Panc1 (cell line): ENCODE results near the gene MAP3K13. TPM values are rescaled to one million over a fixed set of nuclear protein-coding genes. Genes with fewer than 3 reads are reported as not detected.

ENCODE experiments used
- ATAC-seq: fragments of 200-7000 bp; cut with Tn5 transposase; 2 replicates; pipeline ENCODE4 v1.9.1; 2020; ENCODE audit warnings: mild to moderate bottlenecking, moderate library complexity
- BruUV-seq: library from RNA; stranded (reverse); fragments of 400-500 nt; replicated peaks from 2 replicates; lab custom pipeline; 2021; lab: Mats Ljungman, UMichigan
- CTCF ChIA-PET: fragments of 300-600 bp; sonication (Branson Sonifier 250); formaldehyde crosslinking; loops from one replicate; lab custom pipeline; 2022; ENCODE audit warnings: antibody characterized with exemption; lab: Charles Lee
- POLR2A ChIA-PET: fragments of 300-600 bp; sonication (Branson Sonifier 250); formaldehyde crosslinking; loops from one replicate; lab custom pipeline; 2022; ENCODE audit warnings: antibody characterized with exemption; lab: Charles Lee
- DNase-seq: peaks from one replicate; pipeline ENCODE4 v3.0.0-alpha.2; 2010; ENCODE audit warnings: low read depth, low spot score
- H3K27ac ChIP-seq: 2 replicates; pipeline ENCODE4 v1.5.1; 2011; ENCODE audit warnings: mild to moderate bottlenecking, low read length, inconsistent platforms
- H3K27me3 ChIP-seq: fragments of 200-500 bp; sonication (Bioruptor generic); 2 replicates; pipeline ENCODE4 v1.6.0; 2014; ENCODE audit warnings: low read length, inconsistent platforms; ENCODE audit not compliant: control insufficient read depth, insufficient read depth
- H3K36me3 ChIP-seq: fragments of 200-500 bp; sonication (Bioruptor generic); 2 replicates; pipeline ENCODE4 v1.5.1; 2014; ENCODE audit warnings: inconsistent platforms, mild to moderate bottlenecking, low read length, moderate library complexity; ENCODE audit not compliant: control insufficient read depth, insufficient read depth
- H3K4me1 ChIP-seq: 2 replicates; pipeline ENCODE4 v1.5.1; 2011; ENCODE audit warnings: inconsistent platforms, mild to moderate bottlenecking, low read length, moderate library complexity; ENCODE audit not compliant: control insufficient read depth, insufficient read depth
- H3K4me3 ChIP-seq, 2 experiments: 2 replicates each; pipeline ENCODE4 v1.5.1; 2011 to 2012; ENCODE audit warnings: low read depth in 2 of 2, low read length in 2 of 2, mild to moderate bottlenecking in 2 of 2, inconsistent platforms in 1 of 2, moderate library complexity in 1 of 2
- H3K9me3 ChIP-seq: fragments of 200-500 bp; sonication (Bioruptor generic); 2 replicates; pipeline ENCODE4 v1.5.1; 2014; ENCODE audit warnings: low read depth, mild to moderate bottlenecking, inconsistent platforms, low read length, moderate library complexity; ENCODE audit not compliant: control insufficient read depth, insufficient read depth
- CTCF ChIP-seq: fragments of 450-650 bp; IDR thresholded peaks from 2 replicates; pipeline ENCODE4 v1.5.1; 2017; ENCODE audit warnings: mild to moderate bottlenecking
- POLR2AphosphoS5 ChIP-seq: IDR thresholded peaks from 2 replicates; pipeline ENCODE4 v1.6.1; 2012; ENCODE audit warnings: mild to moderate bottlenecking, low read depth, low read length, moderate library complexity
- SIN3A ChIP-seq: IDR thresholded peaks from 2 replicates; pipeline ENCODE4 v1.6.1; 2012; ENCODE audit warnings: low read depth, mild to moderate bottlenecking, low read length, moderate library complexity, borderline replicate concordance; ENCODE audit not compliant: insufficient read depth
- TCF7L2 ChIP-seq: IDR thresholded peaks from 2 replicates; pipeline ENCODE4 v1.6.1; 2011; ENCODE audit warnings: mild to moderate bottlenecking, low read depth, low read length, inconsistent platforms
- in situ Hi-C: cut with HindIII; loops from 2 replicates; pipeline ENCODE4 v1.10.0; 2016; ENCODE audit warnings: low sequenced_read_pairs, low pct_unique_long_range_greater_than_20kb
- intact Hi-C: fragments of 100-400 bp; cut with micrococcal nuclease; formaldehyde crosslinking; loops from one replicate; pipeline ENCODE4 v1.10.0; 2022; ENCODE audit not compliant: unreplicated experiment
- total RNA-seq: library from RNA; stranded (reverse); gene quantifications from one replicate; pipeline ENCODE4 v1.2.1, GENCODE V29; 2021; ENCODE audit not compliant: unreplicated experiment
- TF ChIP-seq, protein P1 (sequence below), 2 experiments: IDR thresholded peaks; 2 replicates each; pipeline ENCODE4 v1.6.1; 2011 to 2012; ENCODE audit warnings: low read depth in 2 of 2, control low read depth in 1 of 2, low read length in 1 of 2, mild to moderate bottlenecking in 1 of 2, moderate library complexity in 1 of 2; ENCODE audit not compliant: insufficient read depth in 1 of 2

MAP3K13 gene
- total RNA-seq, 1 experiment from 2014 or later = 26.6 TPM

DNA sequence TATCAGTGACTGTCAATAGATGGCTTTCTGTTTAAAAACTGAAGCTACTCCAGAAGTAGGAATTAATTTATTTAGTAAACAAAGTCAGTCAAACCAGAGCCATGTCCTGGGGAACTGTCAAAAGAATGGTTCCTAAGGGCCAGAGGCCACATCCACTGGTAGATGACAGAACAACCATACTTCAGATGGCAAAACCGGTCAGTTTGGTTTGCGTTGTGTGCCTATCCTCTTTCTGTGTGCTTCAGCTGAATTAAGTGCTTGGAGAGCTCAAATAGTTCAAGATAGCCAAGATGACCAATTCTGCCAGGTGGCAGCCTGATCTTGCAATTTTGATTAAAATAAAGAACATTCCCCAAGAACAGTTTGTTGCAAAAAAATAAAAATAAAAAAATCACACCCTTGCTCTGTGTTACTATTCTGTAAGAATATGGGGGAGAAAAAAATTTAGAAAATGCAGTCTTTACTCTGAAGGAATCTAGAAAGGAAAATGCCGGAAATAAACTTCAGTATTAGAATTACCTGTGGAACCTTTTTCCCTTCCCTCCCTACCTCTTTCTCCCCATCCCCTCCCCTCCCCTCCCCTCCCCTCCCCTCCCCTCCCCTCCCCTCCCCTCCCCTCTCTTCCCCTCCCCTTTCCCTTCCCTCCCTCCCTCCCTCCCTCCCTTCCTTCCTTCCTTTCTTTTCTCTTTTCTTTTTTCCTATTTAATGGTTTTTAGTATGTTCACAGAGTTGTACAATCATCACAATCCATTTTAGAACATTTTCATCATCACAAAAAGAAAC, 2.5 kb downstream of the MAP3K13 start:
- CTCF ChIA-PET = no interaction called here
- ATAC-seq (no peak), DNase-seq (no peak)
- Histone ChIP-seq H3K27me3 (peaks cover 4% of the 10 kb centered on the region; the same call in 1 of the 2 replicates), H3K4me3 (no peak overlapping the region), H3K27ac (no peak overlapping the region), H3K4me1 (no peaks in the 10 kb centered on the region), H3K36me3 (no peaks in the 10 kb centered on the region), H3K9me3 (no peaks in the 10 kb centered on the region)
- in situ Hi-C loops (no loop called here), intact Hi-C loops (no loop called here)
- POLR2A ChIA-PET = no interaction called here
- TF ChIP-seq TCF7L2 (no peak), SIN3A (no peak), POLR2AphosphoS5 (no peak), CTCF (no peak)
- TF ChIP-seq, protein P1, sequence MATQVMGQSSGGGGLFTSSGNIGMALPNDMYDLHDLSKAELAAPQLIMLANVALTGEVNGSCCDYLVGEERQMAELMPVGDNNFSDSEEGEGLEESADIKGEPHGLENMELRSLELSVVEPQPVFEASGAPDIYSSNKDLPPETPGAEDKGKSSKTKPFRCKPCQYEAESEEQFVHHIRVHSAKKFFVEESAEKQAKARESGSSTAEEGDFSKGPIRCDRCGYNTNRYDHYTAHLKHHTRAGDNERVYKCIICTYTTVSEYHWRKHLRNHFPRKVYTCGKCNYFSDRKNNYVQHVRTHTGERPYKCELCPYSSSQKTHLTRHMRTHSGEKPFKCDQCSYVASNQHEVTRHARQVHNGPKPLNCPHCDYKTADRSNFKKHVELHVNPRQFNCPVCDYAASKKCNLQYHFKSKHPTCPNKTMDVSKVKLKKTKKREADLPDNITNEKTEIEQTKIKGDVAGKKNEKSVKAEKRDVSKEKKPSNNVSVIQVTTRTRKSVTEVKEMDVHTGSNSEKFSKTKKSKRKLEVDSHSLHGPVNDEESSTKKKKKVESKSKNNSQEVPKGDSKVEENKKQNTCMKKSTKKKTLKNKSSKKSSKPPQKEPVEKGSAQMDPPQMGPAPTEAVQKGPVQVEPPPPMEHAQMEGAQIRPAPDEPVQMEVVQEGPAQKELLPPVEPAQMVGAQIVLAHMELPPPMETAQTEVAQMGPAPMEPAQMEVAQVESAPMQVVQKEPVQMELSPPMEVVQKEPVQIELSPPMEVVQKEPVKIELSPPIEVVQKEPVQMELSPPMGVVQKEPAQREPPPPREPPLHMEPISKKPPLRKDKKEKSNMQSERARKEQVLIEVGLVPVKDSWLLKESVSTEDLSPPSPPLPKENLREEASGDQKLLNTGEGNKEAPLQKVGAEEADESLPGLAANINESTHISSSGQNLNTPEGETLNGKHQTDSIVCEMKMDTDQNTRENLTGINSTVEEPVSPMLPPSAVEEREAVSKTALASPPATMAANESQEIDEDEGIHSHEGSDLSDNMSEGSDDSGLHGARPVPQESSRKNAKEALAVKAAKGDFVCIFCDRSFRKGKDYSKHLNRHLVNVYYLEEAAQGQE (IDR thresholded peaks at IDR 0.05; ENCODE audit: insufficient read depth in 1 of 2, low read depth in 2 of 2, low read length in 1 of 2) = no peak
- no TSS peak for BruUV-seq

GRCh38 chr3:185366074-185366335, 3.1 kb downstream of the MAP3K13 start:
- no peaks in the 10 kb centered on the region for H3K9me3 ChIP-seq
- H3K27me3 ChIP-seq = peaks cover 4% of the 10 kb centered on the region; the same call in 1 of the 2 replicates
- H3K27ac ChIP-seq = no peak overlapping the region
- H3K4me1 ChIP-seq = no peaks in the 10 kb centered on the region
- no TSS peak for BruUV-seq
- POLR2A ChIA-PET = no interaction called here
- DNase-seq (no peak), ATAC-seq (no peak)
- CTCF ChIA-PET = no interaction called here
- in situ Hi-C loops = no loop called here
- no peak overlapping the region for H3K4me3 ChIP-seq
- no peak for TF ChIP-seq TCF7L2
- no peak for TF ChIP-seq POLR2AphosphoS5
- TF ChIP-seq, protein P1 (IDR thresholded peaks at IDR 0.05; ENCODE audit: insufficient read depth in 1 of 2, low read depth in 2 of 2, low read length in 1 of 2) = no peak
- TF ChIP-seq SIN3A = no peak
- no peak for TF ChIP-seq CTCF
- intact Hi-C loops = no loop called here
- H3K36me3 ChIP-seq = no peaks in the 10 kb centered on the region
